T-helper 1 cell treated with Interleukin-12 subunit alpha and Interleukin-12 subunit beta and Interleukin-4 antibody, amounts not matched to agents 30 ng/mL and 1 ng/mL, for 36 hours (primary cell): ENCODE measurements around the gene B3GNT7. TPM values are rescaled to one million over a fixed set of nuclear protein-coding genes. Genes with fewer than 3 reads are reported as not detected.
"Not testable (repeated sequence)": the region's sequence is repeated elsewhere in the genome, so short reads cannot be mapped to it uniquely, and the experiment has no call there.

Experiments used
- intact Hi-C: fragments of 100-400 bp; cut with micrococcal nuclease; formaldehyde crosslinking; loops from one replicate; pipeline ENCODE4 v1.15.1; 2024
- total RNA-seq: library from RNA; stranded (reverse); gene quantifications from 2 replicates; pipeline ENCODE4 v1.2.3, GENCODE V29; 2022

The B3GNT7 gene
- total RNA-seq, 1 donor from 2014 or later, result not detected

DNA sequence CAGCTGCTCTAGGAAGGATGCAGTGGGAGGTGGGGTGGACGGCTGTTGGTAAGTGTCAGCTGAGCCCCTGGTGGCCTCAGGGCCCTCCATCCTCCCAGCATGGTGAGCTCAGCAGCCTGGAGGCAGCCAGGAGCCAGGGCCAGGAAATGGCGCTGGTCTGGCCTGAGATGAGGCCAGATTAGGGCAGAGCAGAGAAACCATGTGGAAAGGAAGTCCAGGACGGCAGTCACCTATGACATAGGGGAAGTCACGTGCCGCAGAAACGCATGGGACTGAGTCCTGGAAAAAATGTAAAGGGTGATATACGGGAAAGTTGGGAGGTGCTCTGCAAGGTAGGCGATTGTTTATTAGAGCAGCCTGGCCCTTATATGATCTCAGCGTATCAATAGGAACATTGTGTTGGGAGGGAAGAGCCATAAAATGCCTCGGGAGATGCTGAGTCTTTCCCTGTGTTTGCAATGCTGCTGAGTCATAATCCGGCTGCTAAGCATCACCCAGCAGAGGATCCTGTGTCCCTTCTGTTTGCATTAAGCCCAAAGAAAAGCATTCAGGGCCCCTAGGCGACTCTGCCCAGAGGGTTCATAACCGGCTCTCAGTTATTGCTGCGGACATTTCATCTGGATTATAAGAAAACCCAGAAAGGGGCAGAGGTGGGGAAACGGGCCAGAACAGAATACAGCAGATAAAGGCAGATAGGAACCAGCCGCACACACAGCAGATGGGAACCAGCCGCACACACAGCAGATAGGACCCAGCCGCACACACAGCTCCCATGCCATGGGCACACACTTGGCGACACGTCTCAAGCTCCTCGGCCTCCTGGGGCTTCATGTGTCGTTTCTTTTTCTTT, 30.3 kb upstream of the B3GNT7 start:
- intact Hi-C loops, result no loop called here

DNA sequence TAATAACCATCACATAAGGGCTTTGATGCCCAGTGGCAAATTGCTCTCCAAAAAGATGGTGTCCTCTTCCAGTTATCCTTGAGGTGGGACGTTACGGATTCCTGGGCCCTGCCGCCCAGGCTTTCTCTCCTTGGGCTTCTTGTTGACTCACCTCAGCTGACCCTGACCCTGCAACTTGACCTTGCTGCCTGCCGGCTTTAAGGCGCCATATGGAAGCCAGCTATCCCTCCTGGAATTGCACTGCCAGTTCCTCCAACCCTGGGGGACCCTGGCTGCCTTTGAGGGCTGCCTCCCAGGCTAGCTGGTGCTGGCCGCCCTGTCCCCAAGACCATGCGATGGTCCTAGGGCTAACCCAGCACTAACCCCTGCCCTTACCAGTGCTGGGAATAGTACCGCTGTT, 28.3 kb upstream of the B3GNT7 start:
- intact Hi-C loops, result no loop called here

DNA sequence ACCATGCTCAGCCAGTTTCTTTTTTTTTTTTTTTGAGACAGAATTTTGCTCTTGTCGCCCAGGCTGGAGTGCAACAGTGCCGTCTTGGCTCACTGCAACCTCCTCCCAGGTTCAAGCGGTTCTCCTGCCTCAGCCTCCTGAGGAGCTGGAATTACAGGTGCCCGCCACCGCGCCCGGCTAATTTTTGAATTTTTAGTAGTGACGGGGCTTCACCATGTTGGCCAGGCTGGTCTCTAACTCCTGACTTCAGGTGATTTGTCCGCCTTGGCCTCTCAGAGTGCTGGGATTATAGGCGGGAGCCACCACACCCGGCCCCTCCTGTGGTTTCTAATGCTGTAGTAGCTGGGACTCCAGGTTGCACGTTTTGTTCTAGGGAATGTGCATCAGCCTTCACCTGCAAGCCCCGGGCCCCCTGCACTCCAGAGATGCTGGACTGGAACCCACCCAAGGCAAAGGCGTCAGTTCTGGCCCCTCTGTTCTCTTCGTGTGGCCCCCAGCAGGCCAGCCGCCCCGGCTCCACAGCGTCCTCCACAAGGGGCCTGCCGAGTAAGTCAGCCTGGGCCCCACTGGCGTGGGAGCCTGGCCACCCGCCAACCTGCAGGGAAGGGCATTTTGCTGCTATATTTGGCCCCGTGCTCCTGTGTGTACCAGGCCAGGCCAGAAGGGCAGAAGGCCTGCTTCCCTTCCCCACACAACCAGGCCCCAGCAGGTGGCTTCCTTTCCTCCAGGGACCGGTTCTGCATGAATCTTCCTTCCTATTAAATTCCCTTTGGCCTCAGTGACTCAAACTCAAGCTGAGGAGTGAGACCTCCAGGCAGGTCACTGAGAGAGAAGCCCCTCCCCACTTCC, 25.7 kb upstream of the B3GNT7 start:
- intact Hi-C loops, result no loop called here

DNA sequence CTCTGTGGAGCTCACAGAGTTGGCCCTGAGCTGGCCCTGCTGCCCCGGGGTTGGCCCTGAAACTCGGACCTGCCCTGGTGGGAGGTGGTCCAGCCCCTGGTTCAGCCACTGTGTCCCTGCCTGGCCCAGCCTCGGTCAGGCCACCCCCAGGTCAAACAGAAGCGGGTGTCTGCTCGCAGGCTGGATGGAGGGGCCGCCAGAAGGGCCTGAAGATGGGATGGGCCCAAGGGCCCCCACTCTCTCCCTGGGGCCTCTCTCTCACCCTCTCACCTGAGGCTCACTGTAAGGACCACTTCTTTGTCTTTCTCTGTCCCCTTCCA, 25.1 kb upstream of the B3GNT7 start:
- intact Hi-C loops, result no loop called here

DNA sequence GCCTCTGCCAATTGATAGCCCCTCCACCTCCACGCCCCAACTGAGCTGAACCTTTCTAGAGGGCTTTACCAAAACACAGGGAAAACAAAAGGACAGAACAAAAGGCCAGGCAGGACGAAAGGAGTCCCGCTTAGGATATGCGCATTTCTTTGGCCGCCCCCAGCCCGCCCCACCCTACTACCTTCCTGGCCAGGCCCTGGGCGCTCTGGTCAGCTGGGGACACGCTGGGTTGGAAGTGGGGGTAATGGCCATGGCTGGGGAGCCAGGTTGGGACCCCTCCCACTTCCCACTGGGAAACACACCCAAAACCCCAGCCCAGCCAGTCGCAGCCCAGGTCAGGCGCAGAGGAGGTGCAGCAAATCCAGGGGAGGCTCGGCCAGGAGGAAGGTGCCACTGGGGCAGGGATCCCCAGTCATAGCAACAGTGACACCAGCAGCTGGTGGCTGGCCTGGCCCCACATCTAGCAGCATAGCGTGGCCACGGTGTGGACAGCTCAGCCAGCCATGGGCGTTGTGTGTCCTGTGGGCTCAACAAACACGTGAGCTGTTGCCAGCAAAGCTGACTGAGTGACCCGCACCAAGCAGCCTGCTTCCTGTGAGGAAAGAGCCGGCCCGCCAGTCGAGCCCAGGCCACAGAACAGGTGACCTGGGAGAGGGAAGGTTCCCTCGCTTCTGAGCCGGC, 24.6 kb upstream of the B3GNT7 start:
- intact Hi-C loops, result no loop called here

DNA sequence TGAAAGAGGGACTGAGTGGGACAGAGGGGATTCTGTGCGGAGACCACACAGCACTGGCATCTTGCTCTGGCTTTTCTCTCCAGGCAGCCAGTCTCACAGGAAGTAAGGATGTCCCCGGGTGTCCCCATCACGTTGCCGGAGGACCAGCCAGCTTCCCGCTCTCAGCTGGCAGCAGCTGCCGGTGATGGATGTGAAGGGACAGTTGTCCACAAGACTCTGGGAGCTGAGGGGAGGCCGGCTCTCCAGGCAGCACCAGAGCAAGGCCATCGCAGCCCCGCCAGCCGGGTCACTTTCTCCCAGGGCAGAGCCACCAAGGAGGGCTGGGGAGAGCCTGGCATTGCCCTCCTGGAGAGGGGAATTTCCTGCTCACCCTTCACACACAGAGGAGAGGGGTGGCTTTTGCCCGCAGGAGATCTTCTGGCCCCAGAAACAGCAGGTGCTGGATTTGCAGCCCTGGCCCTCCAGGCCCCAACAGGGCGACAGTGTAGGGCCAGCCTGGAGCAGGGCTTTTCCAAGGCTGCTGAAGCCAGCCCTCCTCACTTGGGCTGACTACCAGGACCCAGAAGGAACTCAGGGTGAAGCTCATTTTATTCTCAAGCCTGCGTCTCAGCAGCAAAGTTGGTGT, 24.0 kb upstream of the B3GNT7 start:
- intact Hi-C loops, result no loop called here

DNA sequence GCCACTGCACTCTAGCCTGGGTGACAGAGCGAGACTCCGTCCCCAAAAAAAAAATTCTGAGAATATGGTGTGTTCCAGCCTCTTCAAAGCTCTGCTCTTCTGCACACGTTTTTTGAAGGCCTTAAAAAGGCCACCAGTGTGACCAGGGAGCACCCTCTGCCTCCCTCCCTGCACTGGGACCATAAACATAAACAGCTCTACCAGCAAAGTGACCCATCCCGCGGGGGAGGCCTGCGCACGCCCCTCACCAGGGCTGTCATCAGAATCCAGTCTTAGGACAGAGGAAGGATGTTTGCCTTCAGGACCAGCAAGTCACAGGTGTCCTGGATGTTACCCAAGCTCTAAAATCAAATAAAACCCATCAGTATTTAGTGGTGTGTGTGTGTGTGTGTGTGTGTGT, 23.2 kb upstream of the B3GNT7 start:
- intact Hi-C loops, result no loop called here

DNA sequence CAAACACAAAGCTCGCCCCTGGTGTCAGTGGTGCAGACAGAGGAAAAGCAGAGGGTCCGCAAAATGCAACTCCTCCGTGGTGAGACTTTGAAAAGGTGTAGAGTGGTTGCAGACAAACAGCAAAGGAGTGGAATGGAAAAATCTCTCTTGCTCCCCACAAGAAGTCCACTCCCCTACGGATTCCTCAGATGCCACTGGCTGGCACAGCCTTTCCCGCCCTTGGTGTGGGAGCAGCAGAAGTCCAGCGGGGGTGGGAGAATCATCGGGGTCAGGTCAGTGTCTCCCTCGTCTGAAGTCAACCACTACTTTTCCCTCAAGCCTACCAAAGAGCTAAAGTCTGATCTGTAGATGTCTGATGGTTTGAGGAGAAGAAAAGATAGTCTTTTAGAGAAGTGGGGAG, 22.3 kb upstream of the B3GNT7 start:
- intact Hi-C loops, result no loop called here

DNA sequence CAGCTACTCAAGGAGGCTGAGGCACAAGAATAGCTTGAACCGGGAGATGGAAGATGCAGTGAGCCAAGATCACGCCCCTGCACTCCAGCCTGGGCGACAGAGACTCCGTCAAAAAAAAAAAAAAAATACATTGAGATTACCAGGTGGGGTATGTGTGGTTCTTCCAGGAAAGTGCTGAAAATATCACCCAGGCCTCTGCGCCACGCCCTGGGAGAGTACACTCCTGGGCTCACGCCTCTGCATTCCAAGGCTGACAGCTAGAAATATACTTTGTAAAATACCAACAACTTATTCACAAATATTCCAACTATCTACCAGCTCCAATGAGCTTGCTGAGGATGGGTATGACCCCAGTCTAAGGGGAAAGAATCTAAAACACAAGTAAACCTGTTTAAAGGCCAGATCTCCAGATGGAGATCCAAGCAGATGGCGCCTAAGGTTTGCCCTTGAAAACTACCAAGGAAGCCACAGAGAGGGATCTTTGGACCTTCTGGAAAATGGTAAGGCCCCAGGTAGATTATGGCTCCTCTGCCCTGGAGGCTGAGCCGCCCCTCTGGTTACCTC, 21.6 kb upstream of the B3GNT7 start:
- intact Hi-C loops, result no loop called here

DNA sequence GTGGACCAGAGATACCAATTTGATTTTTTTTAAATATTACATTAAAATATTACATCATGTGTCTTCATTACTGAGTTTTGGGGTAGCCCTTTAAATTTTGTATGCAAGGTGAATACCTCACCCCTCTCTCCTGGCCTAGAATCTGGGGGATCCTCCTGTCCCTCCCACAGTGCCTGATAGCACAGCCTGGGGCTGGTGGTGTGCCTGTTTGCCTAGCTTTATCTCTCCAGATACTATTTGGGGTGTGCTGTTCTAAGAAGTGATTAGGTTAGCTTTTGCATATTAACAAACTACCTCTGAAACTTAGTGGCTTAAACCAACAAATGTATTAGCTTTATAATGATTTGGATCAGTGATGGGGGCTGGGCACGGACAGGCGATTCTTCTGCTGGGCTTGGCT, 20.7 kb upstream of the B3GNT7 start:
- intact Hi-C loops, result no loop called here

DNA sequence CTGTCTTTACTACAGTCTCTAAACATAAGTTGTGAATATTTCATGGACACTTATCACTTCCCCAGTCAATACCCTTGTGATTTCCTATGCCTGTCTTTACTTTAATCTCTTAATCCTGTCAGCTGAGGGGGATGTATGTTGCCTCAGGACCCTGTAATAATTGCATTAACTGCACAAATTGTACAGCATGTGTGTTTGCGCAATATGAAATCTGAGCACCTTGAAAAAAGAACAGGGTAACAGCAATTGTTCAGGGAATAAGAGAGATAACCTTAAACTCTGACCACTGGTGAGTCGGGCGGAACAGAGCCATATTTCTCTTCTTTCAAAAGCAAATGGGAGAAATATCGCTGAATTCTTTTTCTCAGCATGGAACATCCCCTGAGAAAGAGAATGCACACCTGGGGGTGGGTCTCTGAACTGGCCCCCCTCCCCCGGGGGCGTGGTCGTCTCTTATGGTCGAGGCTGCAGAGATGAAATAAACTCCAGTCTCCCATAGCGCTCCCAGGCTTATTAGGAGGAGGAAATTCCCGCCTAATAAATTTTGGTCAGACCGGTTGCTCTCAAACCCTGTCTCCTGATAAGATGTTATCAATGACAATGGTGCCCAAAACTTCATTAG, 19.4 kb upstream of the B3GNT7 start:
- intact Hi-C loops, result not testable (repeated sequence)

DNA sequence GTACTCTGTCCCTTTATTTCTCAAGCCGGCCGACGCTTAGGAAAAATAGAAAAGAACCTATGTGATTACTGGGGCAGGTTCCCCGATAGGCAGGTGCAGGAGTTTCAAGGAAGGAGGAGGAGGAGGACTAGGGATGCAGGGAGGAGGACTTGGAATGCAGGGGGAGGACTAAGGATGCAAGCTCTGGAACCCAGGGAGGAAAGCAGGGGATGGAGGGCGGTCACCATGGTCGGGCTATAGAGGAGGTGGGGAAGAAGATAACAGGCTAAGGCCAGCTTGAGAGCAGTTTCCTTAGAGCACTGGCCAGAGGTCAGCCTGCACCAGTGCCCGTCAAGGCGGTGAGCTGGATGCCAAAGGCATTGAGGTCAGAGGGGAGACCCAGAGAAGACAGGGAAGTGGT, 18.7 kb upstream of the B3GNT7 start:
- intact Hi-C loops, result no loop called here

DNA sequence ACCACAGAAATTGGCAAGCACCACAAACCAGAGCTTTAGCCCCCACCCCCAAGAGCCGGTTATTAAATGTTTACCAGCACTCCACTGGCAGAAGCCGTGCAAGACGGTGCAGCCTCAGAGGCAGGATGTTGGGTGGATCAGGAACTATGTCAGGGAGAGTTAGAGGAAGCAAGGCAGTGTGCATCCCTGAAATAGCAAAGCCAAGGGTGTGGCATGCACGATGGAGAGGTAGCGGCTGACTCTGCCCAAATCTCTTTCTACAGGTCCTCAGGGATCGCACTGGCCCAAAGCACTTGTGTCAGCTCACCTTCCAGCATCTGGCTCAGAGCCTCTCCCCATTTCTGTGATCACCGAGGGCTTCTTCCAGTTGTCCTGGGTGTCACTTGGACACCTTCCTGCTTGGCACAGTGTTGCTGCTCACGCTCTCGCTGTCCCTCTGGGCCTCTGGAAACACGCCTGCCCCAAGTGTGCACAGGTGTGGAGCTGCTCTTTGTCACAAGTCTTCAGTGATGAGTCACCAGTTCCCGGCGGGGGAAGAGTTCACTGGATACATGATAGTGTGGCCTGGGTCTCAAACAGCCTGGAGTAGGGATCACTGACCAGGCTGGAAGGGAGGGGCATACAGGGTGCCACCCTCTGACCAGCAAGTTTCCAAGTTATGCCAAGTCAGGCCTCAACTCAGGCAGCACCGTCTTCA, 17.3 kb upstream of the B3GNT7 start:
- intact Hi-C loops, result no loop called here

DNA sequence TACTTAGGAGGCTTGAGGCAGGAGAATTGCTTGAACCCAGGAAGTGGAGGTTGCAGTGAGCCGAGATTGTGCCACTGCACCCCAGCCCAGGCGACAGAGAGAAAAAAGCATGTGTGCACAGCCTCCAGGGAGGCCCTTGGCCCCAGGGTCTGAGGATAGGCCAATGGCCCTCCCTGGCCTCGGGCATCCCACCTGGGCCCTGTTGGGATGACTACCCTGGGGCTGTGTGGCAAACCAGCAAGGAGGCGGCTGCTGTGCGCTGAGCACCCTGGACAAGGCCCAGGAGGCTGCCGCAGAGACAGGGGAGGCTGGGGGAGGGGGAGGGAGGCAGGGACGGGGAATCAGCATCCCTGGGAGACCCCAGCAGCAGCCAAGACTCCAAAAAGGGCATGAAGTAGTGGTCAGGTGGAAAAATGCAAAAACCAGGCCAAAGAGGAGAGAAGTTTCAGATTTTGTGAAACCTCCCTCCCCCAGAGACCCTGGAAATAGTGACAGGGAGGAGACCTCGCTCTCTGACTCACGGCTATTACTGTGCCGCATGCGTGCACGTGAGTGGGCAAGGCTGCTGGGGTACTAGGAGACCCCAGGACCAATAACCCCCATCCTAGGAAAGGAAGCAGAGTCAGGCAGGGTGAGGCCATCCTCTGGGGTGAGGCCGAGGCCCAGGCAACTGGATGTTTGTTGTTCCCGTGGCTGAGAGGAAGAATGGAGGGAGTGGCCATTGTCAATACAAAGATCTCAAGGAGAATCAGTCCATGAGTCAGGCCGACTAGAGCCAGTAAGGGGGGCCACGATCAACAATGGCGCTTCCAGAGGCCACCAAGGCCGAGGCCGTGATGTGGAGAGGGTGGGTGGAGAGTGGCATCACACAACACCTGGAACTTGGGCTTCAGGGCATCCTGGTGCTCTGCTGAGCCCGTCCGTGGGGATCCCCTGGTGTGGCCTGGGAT, 16.0 kb upstream of the B3GNT7 start:
- intact Hi-C loops, result no loop called here

DNA sequence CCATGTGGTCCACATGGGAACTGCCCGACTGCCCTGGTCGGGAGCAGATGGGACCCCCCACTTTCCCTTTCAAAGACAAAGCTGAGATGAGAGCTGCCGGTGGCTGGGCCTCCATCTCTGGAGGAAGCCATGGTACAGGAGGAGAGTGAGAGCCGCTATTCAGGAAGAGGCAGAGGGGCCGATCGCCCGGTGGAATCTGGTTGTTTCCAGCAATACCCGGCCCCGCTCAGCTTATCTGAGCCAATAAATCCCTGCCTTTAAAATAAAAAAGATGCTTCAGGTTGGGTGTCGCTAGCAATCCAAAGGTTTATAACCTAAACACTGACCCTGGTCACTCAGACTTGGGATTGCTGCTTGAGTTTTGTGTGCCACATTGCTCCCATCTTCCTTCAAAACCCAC, 15.2 kb upstream of the B3GNT7 start:
- intact Hi-C loops, result no loop called here

DNA sequence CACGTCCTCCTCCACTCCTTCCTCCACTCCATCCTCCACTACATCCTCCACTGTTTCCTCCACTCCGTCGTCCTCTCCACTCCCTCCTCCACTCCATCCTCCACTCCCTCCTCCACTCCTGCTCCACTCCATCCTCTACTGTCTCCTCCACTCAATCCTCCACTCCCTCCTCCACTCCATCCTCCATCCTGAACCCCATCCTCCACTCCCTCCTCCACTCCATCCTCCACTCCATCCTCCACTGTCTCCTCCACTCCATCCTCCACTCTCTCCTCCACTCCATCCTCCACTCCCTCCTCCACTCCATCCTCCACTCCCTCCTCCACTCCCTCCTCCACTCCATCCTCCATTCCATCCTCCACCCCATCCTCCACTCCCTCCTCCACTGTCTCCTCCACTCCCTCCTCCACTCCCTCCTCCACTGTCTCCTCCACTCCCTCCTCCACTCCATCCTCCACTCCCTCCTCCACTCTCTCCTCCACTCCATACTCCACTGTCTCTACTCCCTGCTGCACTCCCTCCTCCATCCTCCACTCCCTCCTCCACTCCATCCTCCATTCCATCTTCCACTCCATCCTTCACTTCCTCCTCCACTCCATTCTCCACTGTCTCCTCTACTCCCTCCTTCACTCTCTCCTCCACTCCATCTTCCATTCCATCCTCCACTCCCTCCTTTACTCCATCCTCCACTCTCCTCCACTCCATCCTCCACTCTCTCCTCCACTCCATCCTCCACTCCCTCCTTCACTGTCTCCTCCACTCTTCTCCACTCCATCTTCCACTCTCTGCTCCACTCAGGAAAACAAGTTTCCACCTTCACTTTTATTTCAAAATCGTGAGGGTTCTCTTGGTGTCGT, 14.3 kb upstream of the B3GNT7 start:
- intact Hi-C loops, result no loop called here

DNA sequence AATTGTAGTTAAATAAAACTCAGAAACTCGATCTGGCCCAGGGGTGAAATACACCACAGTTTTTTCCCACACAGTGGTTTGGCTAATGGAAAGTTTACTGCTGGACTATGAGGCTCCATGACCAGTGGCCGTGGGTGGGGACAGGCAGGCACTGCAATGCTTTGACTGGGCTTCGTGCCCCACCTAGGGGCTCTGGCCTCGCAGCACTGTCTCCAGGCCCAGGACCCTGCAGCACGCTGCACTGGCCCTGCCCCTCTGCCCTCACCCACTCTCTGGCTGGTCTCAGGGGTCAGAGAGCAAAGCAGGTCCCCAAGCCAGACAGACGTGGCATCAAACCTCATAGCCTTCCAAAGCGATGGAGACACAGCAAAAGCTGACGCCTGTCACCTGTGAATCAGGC, 13.4 kb upstream of the B3GNT7 start:
- intact Hi-C loops, result no loop called here

DNA sequence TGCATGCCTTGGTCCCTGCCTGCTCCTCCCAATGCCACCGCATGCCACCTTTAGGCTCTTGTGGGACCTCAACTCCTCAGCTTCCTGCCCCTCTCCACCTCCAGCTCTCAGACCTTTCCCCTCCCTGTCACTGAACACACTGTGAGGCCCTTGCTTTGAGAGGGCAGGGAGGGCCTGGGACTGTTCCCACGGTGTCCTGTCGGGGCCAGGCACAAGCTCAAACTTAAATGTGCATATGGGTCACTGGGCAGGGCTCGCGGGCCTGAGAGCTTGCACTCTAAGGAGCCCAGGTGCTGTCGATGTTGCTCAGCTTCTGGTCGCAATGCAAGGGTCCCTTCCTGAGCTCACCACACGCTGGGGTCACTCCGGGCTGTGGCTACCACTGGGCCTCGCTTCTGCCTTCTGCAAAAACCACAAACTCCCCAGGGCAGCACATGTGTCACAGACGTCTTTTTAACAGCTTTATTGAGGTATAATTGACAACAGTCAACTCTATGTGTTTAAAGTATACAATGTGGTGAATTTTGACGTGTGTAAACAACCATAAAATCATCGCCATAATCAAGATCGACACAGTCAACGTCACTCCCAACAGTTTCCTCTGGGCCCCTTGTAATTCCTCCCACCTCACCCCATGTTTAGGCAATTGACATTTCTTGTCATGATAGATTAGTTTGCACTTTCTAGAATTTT, 11.9 kb upstream of the B3GNT7 start:
- intact Hi-C loops, result no loop called here
